HG03469 (cell line): ENCODE results near the gene UVSSA.
"Not testable (repeated sequence)": the region's sequence is repeated elsewhere in the genome, so short reads cannot be mapped to it uniquely, and the experiment has no call there.

ENCODE experiments used
- ATAC-seq: cut with Tn5 transposase; IDR thresholded peaks from one replicate; pipeline ENCODE4 v1.9.1; 2021; ENCODE audit warnings: mild to moderate bottlenecking, moderate library complexity, moderate number of reproducible peaks; ENCODE audit not compliant: unreplicated experiment

The UVSSA gene

DNA sequence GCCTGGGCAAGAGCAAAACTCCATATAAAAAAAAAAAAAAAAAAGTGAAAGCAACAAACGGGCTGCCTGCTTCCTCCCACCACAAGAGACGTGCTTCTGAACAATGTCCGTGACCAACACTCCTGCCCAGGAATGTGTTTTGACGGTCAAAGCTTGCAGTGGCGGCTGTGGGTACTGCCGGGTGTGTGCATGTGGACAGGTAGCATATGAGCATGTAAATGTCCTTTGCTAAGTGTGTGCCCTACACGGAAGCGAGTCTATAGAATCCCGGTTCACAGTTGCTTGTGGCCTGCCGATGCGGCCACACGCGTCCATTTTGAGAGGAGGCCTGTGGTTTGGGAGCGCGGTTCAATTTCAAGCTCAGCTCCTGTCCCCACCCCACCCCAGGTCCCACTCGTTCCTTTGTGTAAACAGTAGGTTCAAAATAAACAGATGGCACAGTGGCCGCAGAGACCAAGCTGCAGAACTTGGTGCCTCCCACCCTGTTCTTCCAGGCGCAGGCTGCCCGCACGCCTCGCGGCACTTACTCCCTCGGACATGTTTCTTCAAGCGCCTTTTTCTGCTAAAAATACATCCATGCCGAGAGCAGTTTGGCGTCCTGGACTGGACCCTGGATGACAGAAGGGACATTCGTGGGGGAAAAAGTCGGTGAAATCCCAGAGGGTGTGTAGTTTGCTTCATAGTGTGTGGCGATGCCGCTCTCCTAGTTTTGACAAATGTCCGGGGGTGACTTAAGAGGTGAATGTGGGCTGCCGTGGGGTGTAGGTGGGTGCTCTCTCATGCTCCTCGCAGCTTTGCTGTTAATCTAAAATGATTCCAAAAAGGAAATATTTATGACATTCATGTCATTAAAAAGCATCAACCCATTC is 70.7 kb downstream of the UVSSA start:
- ATAC-seq = no peak

DNA sequence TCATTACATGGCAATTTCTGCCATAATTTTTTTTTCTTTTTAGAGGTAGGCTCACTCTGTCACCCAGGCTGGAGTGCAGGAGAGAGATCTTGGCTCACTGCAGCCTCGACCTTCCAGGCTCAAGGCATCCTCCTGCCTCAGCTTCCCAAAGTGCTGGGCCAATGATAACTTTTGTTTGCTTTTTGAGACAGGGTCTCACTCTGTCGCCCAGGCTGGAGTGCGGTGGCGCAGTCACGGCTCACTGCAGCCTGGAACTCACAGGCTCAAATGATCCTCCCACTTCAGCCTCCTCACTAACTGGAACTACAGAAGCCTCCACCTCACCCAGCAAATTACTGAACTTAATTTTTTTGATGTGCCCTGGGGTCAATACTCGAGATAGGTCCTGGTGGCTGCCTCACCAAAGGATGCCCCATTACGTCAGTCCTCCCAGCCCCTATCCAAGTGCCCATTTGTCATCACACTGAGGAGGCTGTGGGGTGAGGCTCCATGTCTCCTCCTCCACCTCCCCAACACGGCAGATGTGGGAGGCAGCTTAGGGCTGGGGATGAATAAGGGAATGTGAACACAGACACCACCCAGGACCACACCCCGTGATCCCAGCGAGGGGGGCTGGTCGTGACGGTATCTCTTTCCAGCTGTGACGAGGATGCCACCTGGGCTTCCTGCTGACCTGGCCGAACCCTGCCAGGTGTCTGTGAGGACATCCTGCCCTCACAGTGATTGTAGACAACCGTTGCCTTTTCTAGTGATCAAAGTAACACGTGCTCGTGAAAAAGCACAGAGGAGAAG is 71.7 kb downstream of the UVSSA start:
- no peak for ATAC-seq

DNA sequence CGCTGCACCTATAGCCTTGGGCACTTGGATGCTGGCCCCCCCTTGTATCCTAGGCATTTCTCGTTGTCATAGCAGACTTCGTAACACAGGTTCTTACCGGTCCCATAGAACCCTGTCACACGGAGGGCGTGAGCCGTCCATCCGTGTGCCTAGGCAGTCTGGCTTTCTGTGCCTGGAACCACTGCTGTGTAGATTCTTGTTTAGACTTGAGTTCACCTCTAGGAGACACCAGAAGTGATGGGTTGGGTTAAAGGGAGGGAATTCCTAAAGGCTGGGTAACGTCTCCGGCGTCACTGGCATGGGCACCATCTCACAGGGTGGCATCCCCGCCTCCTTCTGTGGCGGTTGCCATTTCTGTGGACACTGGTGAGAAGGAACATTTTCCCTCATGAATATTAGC is 72.7 kb downstream of the UVSSA start:
- no peak for ATAC-seq

DNA sequence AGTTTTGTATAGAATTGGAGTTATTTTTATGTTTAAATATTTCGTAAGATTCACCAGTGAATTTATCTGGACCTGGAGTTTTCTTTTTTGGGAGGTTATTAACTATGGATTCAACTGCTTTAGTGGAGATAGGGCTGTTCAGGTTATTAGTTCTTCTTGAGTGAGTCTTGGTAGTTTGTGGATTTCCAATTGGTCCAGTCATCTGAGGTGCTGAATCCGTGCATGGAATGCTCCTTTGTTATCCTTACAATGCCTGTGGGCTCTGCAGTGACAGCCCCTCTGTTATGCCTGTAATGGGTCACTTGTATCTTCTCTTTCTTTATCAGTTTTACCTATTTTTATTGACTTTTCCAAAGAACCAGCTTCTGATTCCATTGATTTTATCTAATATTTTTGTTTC is 74.6 kb downstream of the UVSSA start:
- ATAC-seq = no peak

DNA sequence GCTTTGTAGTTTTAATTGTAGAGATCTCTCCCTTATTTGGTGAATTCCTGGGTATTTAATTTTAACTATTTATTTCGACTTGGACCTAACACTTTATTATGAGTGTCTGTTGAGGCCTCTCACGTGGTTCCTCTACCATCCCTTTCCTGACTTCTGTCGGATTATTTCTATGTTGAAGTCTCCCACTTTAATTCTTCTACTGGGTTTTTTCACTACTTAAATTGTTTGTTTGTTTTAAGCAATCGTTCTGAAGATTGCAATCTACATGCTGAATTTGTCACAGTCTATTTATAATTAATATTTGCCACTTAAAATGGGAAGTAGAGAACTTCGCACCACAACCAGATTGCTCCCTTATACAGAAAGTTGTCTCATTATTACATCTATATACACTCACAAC is 80.0 kb downstream of the UVSSA start:
- no peak for ATAC-seq

DNA sequence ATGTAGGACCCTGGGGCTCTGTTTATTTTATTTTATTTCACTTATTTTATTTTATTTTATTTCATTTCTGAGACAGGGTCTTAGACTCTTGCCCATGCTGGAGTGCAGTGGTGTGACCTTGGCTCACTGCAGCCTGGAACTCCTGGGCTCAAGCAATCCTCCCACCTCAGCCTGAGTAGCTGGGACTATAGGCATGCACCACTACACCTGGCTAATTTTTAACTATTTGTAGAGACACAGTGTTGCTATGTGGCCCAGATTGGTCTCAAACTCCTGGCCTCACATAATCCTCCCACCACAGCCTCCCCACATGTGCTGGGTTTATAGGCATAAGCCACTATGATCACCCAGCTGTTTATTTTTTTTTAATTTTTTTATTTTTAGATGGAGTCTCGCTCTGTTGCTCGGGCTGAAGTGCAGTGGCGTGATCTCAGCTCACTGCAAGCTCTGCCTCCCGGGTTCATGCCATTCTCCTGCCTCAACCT is 96.7 kb downstream of the UVSSA start:
- ATAC-seq = not testable (repeated sequence)
